ENCODE measurements around the gene CFAP410.

The CFAP410 gene

DNA sequence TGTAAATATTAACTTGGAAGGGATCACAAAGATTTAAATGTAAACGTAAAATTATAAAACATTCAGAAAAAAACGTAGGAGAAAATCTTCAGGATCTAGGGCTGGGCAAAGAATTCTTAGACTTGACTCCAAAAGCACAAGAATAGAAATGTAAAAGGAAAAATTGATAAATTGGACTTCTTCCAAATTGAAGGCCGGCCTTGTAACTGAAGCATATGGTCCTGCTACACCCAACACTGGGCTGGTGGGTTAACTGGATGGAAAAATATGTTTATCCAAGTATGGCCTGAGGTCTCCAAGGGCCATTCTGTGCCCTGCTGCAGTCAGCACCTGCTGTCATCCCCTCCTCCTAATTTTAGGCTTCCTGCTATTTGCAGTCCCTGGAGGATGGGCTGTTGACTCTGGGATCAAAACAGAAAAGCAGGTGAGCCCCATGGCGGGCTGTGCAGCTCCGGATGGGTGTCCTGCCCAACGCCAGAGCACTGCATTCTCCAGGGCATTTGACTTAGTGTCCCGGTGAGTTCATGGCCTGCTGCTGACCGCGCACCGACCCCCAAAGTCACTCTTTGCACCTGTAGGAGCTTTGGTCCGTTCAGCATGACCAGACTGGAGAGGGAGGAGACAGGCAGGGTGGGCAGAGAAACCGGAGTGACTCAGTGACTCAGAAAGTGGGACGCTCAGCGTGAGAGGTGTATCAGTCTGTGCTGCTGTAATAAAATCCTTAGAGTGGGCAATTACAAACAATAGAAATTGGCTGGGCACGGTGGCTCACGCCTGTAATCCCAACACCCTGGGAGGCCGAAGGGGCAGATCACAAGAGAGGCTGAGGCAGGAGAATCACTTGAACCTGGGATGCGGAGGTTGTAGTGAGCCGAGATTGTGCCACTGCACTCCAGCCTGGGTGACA, 59.6 kb downstream of the CFAP410 start:
- H3K9ac ChIP-seq (ENCODE audit: low read depth, low read length): no peak overlapping the region

More for the DNA sequence above, 59.6 kb downstream of the CFAP410 start:
- Histone ChIP-seq H3K27me3 (ENCODE audit: insufficient read depth, low read length) (peaks cover 9% of the 10 kb centered on the region; the same call in 1 of the 2 replicates), H3K27ac (ENCODE audit: low read length) (no peak overlapping the region), H3K36me3 (ENCODE audit: insufficient read depth, low read depth, low read length) (no peaks in the 10 kb centered on the region), H3K9me3 (ENCODE audit: insufficient read depth, low read depth, low read length) (no peaks in the 10 kb centered on the region), H3K4me1 (ENCODE audit: insufficient read depth, low read length) (peaks cover 14% of the 10 kb centered on the region), H3K4me3 (ENCODE audit: low read length) (no peak overlapping the region)

All from iPS-20b (cell line).